ENCODE results near the gene METTL8. TPM values are rescaled to one million over a fixed set of nuclear protein-coding genes. Genes with fewer than 3 reads are reported as not detected.

METTL8 gene
- total RNA-seq, 1 donor = 23.9 TPM

- Histone ChIP-seq H4K20me1 (ENCODE audit: insufficient read depth, low read length) (no peaks in the 10 kb centered on the region), H2AFZ (ENCODE audit: low read length) (peak within 1 kb of the TSS; percentile 99), H3K27ac (ENCODE audit: low read depth, low read length) (peak within 1 kb of the TSS; percentile 80), H3K4me3 (ENCODE audit: insufficient read depth, low read length) (peak within 1 kb of the TSS; percentile 97), H3K4me1 (ENCODE audit: insufficient read depth, low read length) (peaks cover 6% of the 10 kb centered on the region), H3K4me2 (ENCODE audit: insufficient read depth, low read length) (peak within 1 kb of the TSS; percentile 99), H3K27me3 (ENCODE audit: insufficient read depth, low read length) (no peaks in the 10 kb centered on the region), H3K9me3 (ENCODE audit: low read depth, low read length) (peaks cover 2% of the 10 kb centered on the region), H3K36me3 (ENCODE audit: insufficient read depth, low read length) (peaks cover 24% of the 10 kb centered on the region), H3K79me2 (ENCODE audit: insufficient read depth, low read length) (peaks cover 49% of the 10 kb centered on the region)
- DNase-seq (ENCODE audit: insufficient read length, low spot score, missing footprints) = peak; percentile 99
- TF ChIP-seq, protein P1, sequence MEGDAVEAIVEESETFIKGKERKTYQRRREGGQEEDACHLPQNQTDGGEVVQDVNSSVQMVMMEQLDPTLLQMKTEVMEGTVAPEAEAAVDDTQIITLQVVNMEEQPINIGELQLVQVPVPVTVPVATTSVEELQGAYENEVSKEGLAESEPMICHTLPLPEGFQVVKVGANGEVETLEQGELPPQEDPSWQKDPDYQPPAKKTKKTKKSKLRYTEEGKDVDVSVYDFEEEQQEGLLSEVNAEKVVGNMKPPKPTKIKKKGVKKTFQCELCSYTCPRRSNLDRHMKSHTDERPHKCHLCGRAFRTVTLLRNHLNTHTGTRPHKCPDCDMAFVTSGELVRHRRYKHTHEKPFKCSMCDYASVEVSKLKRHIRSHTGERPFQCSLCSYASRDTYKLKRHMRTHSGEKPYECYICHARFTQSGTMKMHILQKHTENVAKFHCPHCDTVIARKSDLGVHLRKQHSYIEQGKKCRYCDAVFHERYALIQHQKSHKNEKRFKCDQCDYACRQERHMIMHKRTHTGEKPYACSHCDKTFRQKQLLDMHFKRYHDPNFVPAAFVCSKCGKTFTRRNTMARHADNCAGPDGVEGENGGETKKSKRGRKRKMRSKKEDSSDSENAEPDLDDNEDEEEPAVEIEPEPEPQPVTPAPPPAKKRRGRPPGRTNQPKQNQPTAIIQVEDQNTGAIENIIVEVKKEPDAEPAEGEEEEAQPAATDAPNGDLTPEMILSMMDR (IDR thresholded peaks at IDR 0.05; ENCODE audit: extremely low read depth, low read depth, low read length) = no peak
Measured at GRCh38 chr2:171434013-171434989, 511 bp upstream of the METTL8 start, which contains the start of gene DCAF17. TSS of gene DCAF17 (plus strand) at chr2:171434226. CDS start at chr2:171434578, 352 bp downstream.

DNA sequence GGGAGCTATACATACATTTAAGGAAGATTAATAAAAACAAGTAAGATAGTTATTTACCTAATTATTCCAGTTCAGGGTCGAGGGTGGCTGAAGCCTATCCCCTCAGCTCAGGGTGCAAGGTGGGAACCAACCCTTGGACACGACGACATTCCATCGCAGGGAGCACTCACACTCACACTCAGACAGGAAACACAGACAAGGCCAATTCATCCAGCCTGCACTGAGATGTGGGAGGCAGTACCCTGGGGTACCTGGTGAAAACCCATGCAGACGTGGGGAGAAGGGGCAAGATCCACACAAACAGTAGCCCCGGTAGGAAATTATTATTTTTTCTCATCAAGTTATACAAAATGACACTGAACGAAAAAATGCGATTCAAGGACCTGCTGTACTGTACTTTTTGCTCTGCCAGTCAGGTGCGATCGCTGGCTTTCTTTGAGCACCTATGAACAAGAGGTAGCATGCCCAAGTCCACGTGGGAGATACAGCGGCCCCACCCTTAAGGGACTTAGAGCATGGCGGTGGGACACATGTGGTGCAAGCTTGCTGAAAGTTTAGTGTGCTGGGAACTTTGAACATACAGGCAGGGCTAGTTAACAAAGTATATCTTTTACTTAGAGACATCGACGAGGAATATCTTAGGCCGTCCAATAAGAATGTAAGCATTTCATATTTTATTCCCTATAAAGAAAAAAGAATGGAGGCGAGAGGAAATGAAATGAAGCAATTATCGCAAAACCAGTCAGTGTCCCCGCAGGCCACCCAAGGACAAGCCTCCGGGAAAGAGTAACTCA, 624 bp downstream of the METTL8 start:
- Histone ChIP-seq H3K4me1 (ENCODE audit: insufficient read depth, low read length) (peaks cover 6% of the 10 kb centered on the region), H2AFZ (ENCODE audit: low read length) (peak overlapping the region; percentile 99), H3K4me3 (ENCODE audit: insufficient read depth, low read length) (peak overlapping the region; percentile 97), H3K9me3 (ENCODE audit: low read depth, low read length) (peaks cover 2% of the 10 kb centered on the region), H4K20me1 (ENCODE audit: insufficient read depth, low read length) (no peaks in the 10 kb centered on the region), H3K27me3 (ENCODE audit: insufficient read depth, low read length) (no peaks in the 10 kb centered on the region), H3K79me2 (ENCODE audit: insufficient read depth, low read length) (peaks cover 51% of the 10 kb centered on the region), H3K36me3 (ENCODE audit: insufficient read depth, low read length) (peaks cover 19% of the 10 kb centered on the region), H3K4me2 (ENCODE audit: insufficient read depth, low read length) (peak overlapping the region; percentile 99), H3K27ac (ENCODE audit: low read depth, low read length) (peak overlapping the region; percentile 80)
- TF ChIP-seq, protein P1 (IDR thresholded peaks at IDR 0.05; ENCODE audit: extremely low read depth, low read depth, low read length) = no peak
- peak; percentile 39 for DNase-seq (ENCODE audit: insufficient read length, low spot score, missing footprints)

- TF ChIP-seq, protein P1 (IDR thresholded peaks at IDR 0.05; ENCODE audit: extremely low read depth, low read depth, low read length) = no peak
- no peak overlapping the region for H3K4me3 ChIP-seq (ENCODE audit: insufficient read depth, low read length)
- no peaks in the 10 kb centered on the region for H4K20me1 ChIP-seq (ENCODE audit: insufficient read depth, low read length)
- H3K27ac ChIP-seq (ENCODE audit: low read depth, low read length) = no peak overlapping the region
- DNase-seq (ENCODE audit: insufficient read length, low spot score, missing footprints) = peak; percentile 11
- H3K36me3 ChIP-seq (ENCODE audit: insufficient read depth, low read length) = peaks cover 11% of the 10 kb centered on the region
- H3K27me3 ChIP-seq (ENCODE audit: insufficient read depth, low read length) = no peaks in the 10 kb centered on the region
- no peak overlapping the region for H2AFZ ChIP-seq (ENCODE audit: low read length)
- peaks cover 2% of the 10 kb centered on the region for H3K9me3 ChIP-seq (ENCODE audit: low read depth, low read length)
- peaks cover 6% of the 10 kb centered on the region for H3K4me1 ChIP-seq (ENCODE audit: insufficient read depth, low read length)
- H3K4me2 ChIP-seq (ENCODE audit: insufficient read depth, low read length) = peak overlapping the region; percentile 99
- peaks cover 49% of the 10 kb centered on the region for H3K79me2 ChIP-seq (ENCODE audit: insufficient read depth, low read length)
Measured at GRCh38 chr2:171432206-171432968, 1.4 kb downstream of the METTL8 start.
